ENCODE measurements around the gene ZNF460.

- TF ChIP-seq REST (IDR thresholded peaks at IDR 0.05; ENCODE audit: low read depth, low read length) (no peak), EP300 (IDR thresholded peaks at IDR 0.05; ENCODE audit: borderline replicate concordance in 1 of 2, low read depth in 1 of 2, low read length in 1 of 2) (no peak), RFX5 (IDR thresholded peaks at IDR 0.05; ENCODE audit: low read length) (no peak), FOXJ3 (CRISPR knock-in tag; IDR thresholded peaks at IDR 0.05) (no peak), EZH2phosphoT487 (IDR thresholded peaks at IDR 0.05; ENCODE audit: borderline replicate concordance, low read depth) (no peak)
- TF ChIP-seq, protein P1, sequence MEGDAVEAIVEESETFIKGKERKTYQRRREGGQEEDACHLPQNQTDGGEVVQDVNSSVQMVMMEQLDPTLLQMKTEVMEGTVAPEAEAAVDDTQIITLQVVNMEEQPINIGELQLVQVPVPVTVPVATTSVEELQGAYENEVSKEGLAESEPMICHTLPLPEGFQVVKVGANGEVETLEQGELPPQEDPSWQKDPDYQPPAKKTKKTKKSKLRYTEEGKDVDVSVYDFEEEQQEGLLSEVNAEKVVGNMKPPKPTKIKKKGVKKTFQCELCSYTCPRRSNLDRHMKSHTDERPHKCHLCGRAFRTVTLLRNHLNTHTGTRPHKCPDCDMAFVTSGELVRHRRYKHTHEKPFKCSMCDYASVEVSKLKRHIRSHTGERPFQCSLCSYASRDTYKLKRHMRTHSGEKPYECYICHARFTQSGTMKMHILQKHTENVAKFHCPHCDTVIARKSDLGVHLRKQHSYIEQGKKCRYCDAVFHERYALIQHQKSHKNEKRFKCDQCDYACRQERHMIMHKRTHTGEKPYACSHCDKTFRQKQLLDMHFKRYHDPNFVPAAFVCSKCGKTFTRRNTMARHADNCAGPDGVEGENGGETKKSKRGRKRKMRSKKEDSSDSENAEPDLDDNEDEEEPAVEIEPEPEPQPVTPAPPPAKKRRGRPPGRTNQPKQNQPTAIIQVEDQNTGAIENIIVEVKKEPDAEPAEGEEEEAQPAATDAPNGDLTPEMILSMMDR (IDR thresholded peaks at IDR 0.05), result no peak
- TF ChIP-seq, protein P2, sequence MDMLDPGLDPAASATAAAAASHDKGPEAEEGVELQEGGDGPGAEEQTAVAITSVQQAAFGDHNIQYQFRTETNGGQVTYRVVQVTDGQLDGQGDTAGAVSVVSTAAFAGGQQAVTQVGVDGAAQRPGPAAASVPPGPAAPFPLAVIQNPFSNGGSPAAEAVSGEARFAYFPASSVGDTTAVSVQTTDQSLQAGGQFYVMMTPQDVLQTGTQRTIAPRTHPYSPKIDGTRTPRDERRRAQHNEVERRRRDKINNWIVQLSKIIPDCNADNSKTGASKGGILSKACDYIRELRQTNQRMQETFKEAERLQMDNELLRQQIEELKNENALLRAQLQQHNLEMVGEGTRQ (IDR thresholded peaks at IDR 0.05; ENCODE audit: borderline replicate concordance, low read depth, low read length), result no peak
Measured at GRCh38 chr19:57334191-57334590, 53.9 kb downstream of the ZNF460 start.

All from SK-N-SH (cell line).